Loucy (cell line): ENCODE results near the gene MICAL2.
A peak's percentile ranks its signal among the peaks of the same experiment; 100 is the strongest.

ENCODE experiments used
- H2AFZ ChIP-seq: fragments of 200-600 bp; sonication (generic); 2 replicates; pipeline ENCODE4 v1.6.0; 2016; ENCODE audit warnings: antibody characterized with exemption, mild to moderate bottlenecking, low read length, moderate library complexity
- H3F3A ChIP-seq: fragments of 200-600 bp; 2 replicates; pipeline ENCODE4 v1.6.0; 2016; ENCODE audit warnings: antibody characterized with exemption, low read depth, mild to moderate bottlenecking
- H3K27me3 ChIP-seq: fragments of 200-600 bp; sonication (generic); 2 replicates; pipeline ENCODE4 v1.6.1; 2014; ENCODE audit warnings: low read length, mild to moderate bottlenecking; ENCODE audit not compliant: insufficient read depth, poor library complexity, severe bottlenecking
- H3K36me3 ChIP-seq: fragments of 200-600 bp; sonication (generic); 2 replicates; pipeline ENCODE4 v1.6.1; 2016; ENCODE audit warnings: low read length; ENCODE audit not compliant: insufficient read depth
- H3K4me1 ChIP-seq: fragments of 200-600 bp; sonication (generic); 2 replicates; pipeline ENCODE4 v1.5.1; 2014; ENCODE audit warnings: low read length, mild to moderate bottlenecking; ENCODE audit not compliant: insufficient read depth, poor library complexity, severe bottlenecking
- H3K4me2 ChIP-seq: fragments of 200-600 bp; sonication (generic); 2 replicates; pipeline ENCODE4 v1.6.0; 2014; ENCODE audit warnings: antibody characterized with exemption, low read length, low read depth, mild to moderate bottlenecking; ENCODE audit not compliant: poor library complexity, severe bottlenecking
- H3K4me3 ChIP-seq: fragments of 200-600 bp; sonication (generic); 2 replicates; pipeline ENCODE4 v1.5.1; 2014; ENCODE audit warnings: low read length, mild to moderate bottlenecking, mixed read lengths; ENCODE audit not compliant: poor library complexity, severe bottlenecking
- H3K79me2 ChIP-seq: fragments of 200-600 bp; sonication (generic); 2 replicates; pipeline ENCODE4 v1.6.1; 2014; ENCODE audit warnings: low read length; ENCODE audit not compliant: insufficient read depth
- H3K9ac ChIP-seq: fragments of 200-600 bp; sonication (generic); 2 replicates; pipeline ENCODE4 v1.6.0; 2014; ENCODE audit warnings: mild to moderate bottlenecking, low read depth, low read length, moderate library complexity; ENCODE audit not compliant: poor library complexity, severe bottlenecking
- H3K9me2 ChIP-seq: fragments of 200-600 bp; sonication (generic); replicated peaks from 2 replicates; pipeline ENCODE4 v1.6.1; 2016; ENCODE audit warnings: low read depth, low read length, mixed read lengths
- H3K9me3 ChIP-seq: fragments of 200-600 bp; sonication (generic); 2 replicates; pipeline ENCODE4 v1.6.1; 2014; ENCODE audit warnings: mild to moderate bottlenecking, antibody characterized with exemption, low read length, low read depth; ENCODE audit not compliant: insufficient read depth
- H4K20me1 ChIP-seq: fragments of 200-600 bp; sonication (generic); 2 replicates; pipeline ENCODE4 v1.6.0; 2014; ENCODE audit warnings: antibody characterized with exemption, low read length, mild to moderate bottlenecking; ENCODE audit not compliant: insufficient read depth, poor library complexity, severe bottlenecking
- EZH2phosphoT487 ChIP-seq: fragments of 200-600 bp; IDR thresholded peaks from 2 replicates; pipeline ENCODE4 v1.6.1; 2018; ENCODE audit warnings: antibody characterized with exemption, mild to moderate bottlenecking, moderate library complexity, borderline replicate concordance
- TF ChIP-seq, protein P1 (sequence below): fragments of 200-600 bp; sonication (generic); conservative IDR thresholded peaks from 2 replicates; pipeline ENCODE4 v1.5.1; 2014; ENCODE audit warnings: mild to moderate bottlenecking, antibody characterized with exemption, low read length

MICAL2 gene

GRCh38 chr11:12127206-12127898 is 17.0 kb downstream of the MICAL2 start:
- Histone ChIP-seq H3F3A (no peaks in the 10 kb centered on the region), H3K4me3 (no peak overlapping the region), H3K9me3 (no peaks in the 10 kb centered on the region), H3K9me2 (no peaks in the 10 kb centered on the region), H3K4me2 (peak overlapping the region; percentile 19), H3K79me2 (no peaks in the 10 kb centered on the region), H3K36me3 (no peaks in the 10 kb centered on the region), H3K9ac (no peak overlapping the region), H4K20me1 (no peaks in the 10 kb centered on the region), H3K4me1 (peaks cover 29% of the 10 kb centered on the region), H3K27me3 (no peaks in the 10 kb centered on the region), H2AFZ (no peak overlapping the region)
- TF ChIP-seq, protein P1, sequence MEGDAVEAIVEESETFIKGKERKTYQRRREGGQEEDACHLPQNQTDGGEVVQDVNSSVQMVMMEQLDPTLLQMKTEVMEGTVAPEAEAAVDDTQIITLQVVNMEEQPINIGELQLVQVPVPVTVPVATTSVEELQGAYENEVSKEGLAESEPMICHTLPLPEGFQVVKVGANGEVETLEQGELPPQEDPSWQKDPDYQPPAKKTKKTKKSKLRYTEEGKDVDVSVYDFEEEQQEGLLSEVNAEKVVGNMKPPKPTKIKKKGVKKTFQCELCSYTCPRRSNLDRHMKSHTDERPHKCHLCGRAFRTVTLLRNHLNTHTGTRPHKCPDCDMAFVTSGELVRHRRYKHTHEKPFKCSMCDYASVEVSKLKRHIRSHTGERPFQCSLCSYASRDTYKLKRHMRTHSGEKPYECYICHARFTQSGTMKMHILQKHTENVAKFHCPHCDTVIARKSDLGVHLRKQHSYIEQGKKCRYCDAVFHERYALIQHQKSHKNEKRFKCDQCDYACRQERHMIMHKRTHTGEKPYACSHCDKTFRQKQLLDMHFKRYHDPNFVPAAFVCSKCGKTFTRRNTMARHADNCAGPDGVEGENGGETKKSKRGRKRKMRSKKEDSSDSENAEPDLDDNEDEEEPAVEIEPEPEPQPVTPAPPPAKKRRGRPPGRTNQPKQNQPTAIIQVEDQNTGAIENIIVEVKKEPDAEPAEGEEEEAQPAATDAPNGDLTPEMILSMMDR = no peak
- no peak for TF ChIP-seq EZH2phosphoT487

GRCh38 chr11:12128301-12128751 is 17.9 kb downstream of the MICAL2 start:
- H3F3A ChIP-seq = no peaks in the 10 kb centered on the region

GRCh38 chr11:12129227-12129626 is 18.8 kb downstream of the MICAL2 start:
- TF ChIP-seq EZH2phosphoT487 = no peak
- TF ChIP-seq, protein P1 = no peak
- H3K9ac ChIP-seq = no peak overlapping the region

More at GRCh38 chr11:12128301-12128751, 17.9 kb downstream of the MICAL2 start:
- Histone ChIP-seq H3K9me2 (no peaks in the 10 kb centered on the region), H3K79me2 (no peaks in the 10 kb centered on the region), H3K4me1 (peaks cover 29% of the 10 kb centered on the region), H3K9me3 (no peaks in the 10 kb centered on the region), H4K20me1 (no peaks in the 10 kb centered on the region), H3K36me3 (no peaks in the 10 kb centered on the region), H3K4me3 (no peak overlapping the region), H3K9ac (no peak overlapping the region), H2AFZ (no peak overlapping the region), H3K27me3 (no peaks in the 10 kb centered on the region), H3K4me2 (peak overlapping the region; percentile 19)
- TF ChIP-seq EZH2phosphoT487 = no peak
- TF ChIP-seq, protein P1 = no peak

More at GRCh38 chr11:12129227-12129626, 18.8 kb downstream of the MICAL2 start:
- Histone ChIP-seq H3K9me3 (no peaks in the 10 kb centered on the region), H3F3A (no peaks in the 10 kb centered on the region), H3K4me3 (no peak overlapping the region), H4K20me1 (no peaks in the 10 kb centered on the region), H3K9me2 (no peaks in the 10 kb centered on the region), H2AFZ (no peak overlapping the region), H3K4me1 (peaks cover 29% of the 10 kb centered on the region), H3K27me3 (no peaks in the 10 kb centered on the region), H3K36me3 (no peaks in the 10 kb centered on the region), H3K4me2 (no peak overlapping the region), H3K79me2 (no peaks in the 10 kb centered on the region)
